DOHH2 (cell line): ENCODE measurements around the gene PTPRN2.

Source experiments
- H3F3A ChIP-seq: fragments of 200-600 bp; sonication (generic), shearing (Covaris generic); 2 replicates; pipeline ENCODE4 v1.6.0; 2016; ENCODE audit warnings: antibody characterized with exemption, mild to moderate bottlenecking; ENCODE audit not compliant: control insufficient read depth, insufficient read depth
- H3K27ac ChIP-seq: fragments of 200-600 bp; sonication (generic); 2 replicates; pipeline ENCODE4 v1.5.1; 2014; ENCODE audit warnings: low read depth, mild to moderate bottlenecking, low read length, moderate library complexity
- H3K27me3 ChIP-seq: fragments of 200-600 bp; sonication (generic); 2 replicates; pipeline ENCODE4 v1.6.1; 2014; ENCODE audit warnings: mild to moderate bottlenecking, low read length, mixed read lengths; ENCODE audit not compliant: control insufficient read depth
- H3K36me3 ChIP-seq: fragments of 200-600 bp; sonication (generic); 2 replicates; pipeline ENCODE4 v1.6.1; 2014; ENCODE audit warnings: mild to moderate bottlenecking, low read length, moderate library complexity, mixed read lengths; ENCODE audit not compliant: control insufficient read depth
- H3K4me1 ChIP-seq: fragments of 200-600 bp; sonication (generic); 2 replicates; pipeline ENCODE4 v1.6.1; 2014; ENCODE audit warnings: mild to moderate bottlenecking, low read length, mixed read lengths; ENCODE audit not compliant: control insufficient read depth
- H3K4me2 ChIP-seq: fragments of 200-600 bp; sonication (generic); 2 replicates; pipeline ENCODE4 v1.6.0; 2014; ENCODE audit warnings: mild to moderate bottlenecking, low read length, moderate library complexity
- H3K4me3 ChIP-seq: fragments of 200-600 bp; sonication (generic); 2 replicates; pipeline ENCODE4 v1.5.1; 2014; ENCODE audit warnings: mild to moderate bottlenecking, low read length, mixed read lengths
- H3K79me2 ChIP-seq: fragments of 200-600 bp; sonication (generic); 2 replicates; pipeline ENCODE4 v1.6.1; 2014; ENCODE audit warnings: mild to moderate bottlenecking, low read length, mixed read lengths; ENCODE audit not compliant: control insufficient read depth
- H3K9me2 ChIP-seq: fragments of 200-600 bp; sonication (generic); replicated peaks from 2 replicates; pipeline ENCODE4 v1.6.1; 2014; ENCODE audit warnings: mild to moderate bottlenecking, low read length, mixed read lengths; ENCODE audit not compliant: control insufficient read depth
- H3K9me3 ChIP-seq: fragments of 200-600 bp; sonication (generic); 2 replicates; pipeline ENCODE4 v1.6.1; 2014; ENCODE audit warnings: antibody characterized with exemption, low read length, mixed read lengths; ENCODE audit not compliant: control insufficient read depth, insufficient read depth
- H4K20me1 ChIP-seq: fragments of 200-600 bp; sonication (generic); 2 replicates; pipeline ENCODE4 v1.6.0; 2014; ENCODE audit warnings: low read depth, mild to moderate bottlenecking, antibody characterized with exemption, low read length, moderate library complexity; ENCODE audit not compliant: control insufficient read depth, insufficient read depth
- CTCF ChIP-seq: fragments of 200-600 bp; sonication (generic); IDR thresholded peaks from one replicate; pipeline ENCODE4 v1.5.1; 2014; ENCODE audit warnings: antibody characterized with exemption, mild to moderate bottlenecking, low read depth, low read length; ENCODE audit not compliant: poor library complexity, severe bottlenecking
- EZH2phosphoT487 ChIP-seq: fragments of 200-600 bp; sonication (generic); IDR thresholded peaks from 2 replicates; pipeline ENCODE4 v1.6.1; 2017; ENCODE audit warnings: borderline replicate concordance, mild to moderate bottlenecking, antibody characterized with exemption, low read length, moderate library complexity, mixed read lengths

Gene PTPRN2

GRCh38 chr7:157514306-157514705, 1073.3 kb downstream of the PTPRN2 start:
- no peak overlapping the region for H3K27ac ChIP-seq
- H3K4me2 ChIP-seq, result no peak overlapping the region
- H3K9me2 ChIP-seq, result no peaks in the 10 kb centered on the region
- no peaks in the 10 kb centered on the region for H3K27me3 ChIP-seq
- H3K9me3 ChIP-seq, result no peaks in the 10 kb centered on the region
- no peaks in the 10 kb centered on the region for H3K79me2 ChIP-seq
- no peak for TF ChIP-seq CTCF
- TF ChIP-seq EZH2phosphoT487, result no peak
- H3K36me3 ChIP-seq, result no peaks in the 10 kb centered on the region
- no peaks in the 10 kb centered on the region for H4K20me1 ChIP-seq
- no peak overlapping the region for H3K4me3 ChIP-seq
- H3K4me1 ChIP-seq, result no peaks in the 10 kb centered on the region
- no peaks in the 10 kb centered on the region for H3F3A ChIP-seq

- Histone ChIP-seq H3K9me3 (no peaks in the 10 kb centered on the region), H3K79me2 (no peaks in the 10 kb centered on the region), H3F3A (no peaks in the 10 kb centered on the region)
These were observed 1073.9 kb downstream of the PTPRN2 start for GRCh38 chr7:157513682-157514081.

GRCh38 chr7:157513162-157513621, 1074.4 kb downstream of the PTPRN2 start:
- no peaks in the 10 kb centered on the region for H3F3A ChIP-seq
- H3K4me2 ChIP-seq, result no peak overlapping the region
- H3K4me3 ChIP-seq, result no peak overlapping the region
- no peaks in the 10 kb centered on the region for H4K20me1 ChIP-seq
- no peak overlapping the region for H3K27ac ChIP-seq
- H3K36me3 ChIP-seq, result no peaks in the 10 kb centered on the region
- no peaks in the 10 kb centered on the region for H3K4me1 ChIP-seq
- H3K9me2 ChIP-seq, result no peaks in the 10 kb centered on the region
- no peak for TF ChIP-seq EZH2phosphoT487
- no peak for TF ChIP-seq CTCF
- no peaks in the 10 kb centered on the region for H3K27me3 ChIP-seq
- H3K79me2 ChIP-seq, result no peaks in the 10 kb centered on the region
- no peaks in the 10 kb centered on the region for H3K9me3 ChIP-seq

More at GRCh38 chr7:157513682-157514081, 1073.9 kb downstream of the PTPRN2 start:
- Histone ChIP-seq H3K4me2 (no peak overlapping the region), H3K36me3 (no peaks in the 10 kb centered on the region), H3K4me1 (no peaks in the 10 kb centered on the region), H3K27ac (no peak overlapping the region), H3K27me3 (no peaks in the 10 kb centered on the region), H3K4me3 (no peak overlapping the region), H3K9me2 (no peaks in the 10 kb centered on the region), H4K20me1 (no peaks in the 10 kb centered on the region)
- no peak for TF ChIP-seq EZH2phosphoT487

- Histone ChIP-seq H3K4me3 (no peak overlapping the region), H3K4me2 (no peak overlapping the region), H3K4me1 (no peaks in the 10 kb centered on the region), H4K20me1 (no peaks in the 10 kb centered on the region), H3K9me2 (no peaks in the 10 kb centered on the region), H3K27ac (no peak overlapping the region), H3F3A (no peaks in the 10 kb centered on the region), H3K36me3 (no peaks in the 10 kb centered on the region), H3K27me3 (no peaks in the 10 kb centered on the region), H3K9me3 (no peaks in the 10 kb centered on the region), H3K79me2 (no peaks in the 10 kb centered on the region)
- TF ChIP-seq EZH2phosphoT487, result no peak
- TF ChIP-seq CTCF, result no peak
These were observed 1078.4 kb downstream of the PTPRN2 start for GRCh38 chr7:157509226-157509625.
